Activated T-helper 2 cell treated with anti-CD3 and anti-CD28 coated beads, Interferon-gamma antibody, Interleukin-2, Interleukin-4, amounts not matched to agents 10 μg/mL and 5 μg/mL and 100 μg/mL, durations not matched to agents 14 hours and 24 hours and 36 hours (primary cell): ENCODE data around the gene SF3A1. TPM values are rescaled to one million over a fixed set of nuclear protein-coding genes. Genes with fewer than 3 reads are reported as not detected.

Source experiments
- DNase-seq: peaks from one replicate; pipeline ENCODE4 v3.0.0; 2021; ENCODE audit warnings: low spot score
- H3K27ac Mint-ChIP-seq: one replicate; pipeline ENCODE4 v1.8.0; 2021; ENCODE audit warnings: mixed read lengths
- H3K27me3 Mint-ChIP-seq: one replicate; pipeline ENCODE4 v1.8.0; 2021; ENCODE audit warnings: low read depth, mixed read lengths
- H3K36me3 Mint-ChIP-seq: one replicate; pipeline ENCODE4 v1.8.0; 2021; ENCODE audit warnings: low read depth, mixed read lengths
- H3K4me1 Mint-ChIP-seq: one replicate; pipeline ENCODE4 v1.8.0; 2021; ENCODE audit warnings: low read depth, mixed read lengths
- H3K4me3 Mint-ChIP-seq: one replicate; pipeline ENCODE4 v1.8.0; 2021; ENCODE audit warnings: low read depth, mild to moderate bottlenecking, moderate library complexity, mixed read lengths
- H3K9me3 Mint-ChIP-seq: one replicate; pipeline ENCODE4 v1.8.0; 2021; ENCODE audit warnings: mixed read lengths
- intact Hi-C: fragments of 100-400 bp; cut with micrococcal nuclease; formaldehyde crosslinking; loops from one replicate; pipeline ENCODE4 v1.15.1; 2023
- total RNA-seq: library from RNA; stranded (reverse); gene quantifications from 2 replicates; pipeline ENCODE4 v1.2.3, GENCODE V29; 2022

SF3A1 gene
- total RNA-seq, 1 donor from 2014 or later: 325 TPM

GRCh38 chr22:30381264-30381663 is 24.6 kb upstream of the SF3A1 start:
- intact Hi-C loops: no loop called here
- H3K4me1 Mint-ChIP-seq: peaks cover 2% of the 10 kb centered on the region
- H3K27ac Mint-ChIP-seq: no peak overlapping the region
- DNase-seq: no peak
- H3K27me3 Mint-ChIP-seq: no peaks in the 10 kb centered on the region
- H3K9me3 Mint-ChIP-seq: no peaks in the 10 kb centered on the region
- H3K36me3 Mint-ChIP-seq: peaks cover 4% of the 10 kb centered on the region
- H3K4me3 Mint-ChIP-seq: no peak overlapping the region

- intact Hi-C loops: no loop called here
- no peaks in the 10 kb centered on the region for H3K27me3 Mint-ChIP-seq
- no peak overlapping the region for H3K27ac Mint-ChIP-seq
- H3K4me3 Mint-ChIP-seq: no peak overlapping the region
- no peaks in the 10 kb centered on the region for H3K9me3 Mint-ChIP-seq
- no peaks in the 10 kb centered on the region for H3K4me1 Mint-ChIP-seq
- peaks cover 4% of the 10 kb centered on the region for H3K36me3 Mint-ChIP-seq
- no peak for DNase-seq
Measured at GRCh38 chr22:30380011-30380410, 23.3 kb upstream of the SF3A1 start.

GRCh38 chr22:30375312-30375849 is 18.7 kb upstream of the SF3A1 start:
- Mint-ChIP-seq H3K27me3 (no peaks in the 10 kb centered on the region), H3K9me3 (no peaks in the 10 kb centered on the region), H3K27ac (no peak overlapping the region), H3K36me3 (peaks cover 4% of the 10 kb centered on the region), H3K4me3 (no peak overlapping the region), H3K4me1 (no peaks in the 10 kb centered on the region)
- intact Hi-C loops: no loop called here
- DNase-seq: no peak

- no peaks in the 10 kb centered on the region for H3K27me3 Mint-ChIP-seq
- DNase-seq: no peak
- no peaks in the 10 kb centered on the region for H3K4me1 Mint-ChIP-seq
- intact Hi-C loops: no loop called here
- no peaks in the 10 kb centered on the region for H3K9me3 Mint-ChIP-seq
- H3K27ac Mint-ChIP-seq: no peak overlapping the region
- no peak overlapping the region for H3K4me3 Mint-ChIP-seq
- peaks cover 4% of the 10 kb centered on the region for H3K36me3 Mint-ChIP-seq
Measured at GRCh38 chr22:30373331-30374325, 16.9 kb upstream of the SF3A1 start.

- Mint-ChIP-seq H3K27ac (no peak overlapping the region), H3K4me3 (no peak overlapping the region), H3K4me1 (no peaks in the 10 kb centered on the region), H3K36me3 (peaks cover 2% of the 10 kb centered on the region), H3K27me3 (no peaks in the 10 kb centered on the region), H3K9me3 (no peaks in the 10 kb centered on the region)
- no peak for DNase-seq
- intact Hi-C loops: no loop called here
Measured at GRCh38 chr22:30372915-30373314, 16.2 kb upstream of the SF3A1 start.

- H3K36me3 Mint-ChIP-seq: no peaks in the 10 kb centered on the region
- no peak for DNase-seq
- H3K9me3 Mint-ChIP-seq: no peaks in the 10 kb centered on the region
- H3K4me3 Mint-ChIP-seq: no peak overlapping the region
- H3K27ac Mint-ChIP-seq: no peak overlapping the region
- no peaks in the 10 kb centered on the region for H3K27me3 Mint-ChIP-seq
- H3K4me1 Mint-ChIP-seq: no peaks in the 10 kb centered on the region
- intact Hi-C loops: no loop called here
Measured at GRCh38 chr22:30371981-30372380, 15.3 kb upstream of the SF3A1 start.

GRCh38 chr22:30371321-30371720 is 14.6 kb upstream of the SF3A1 start:
- no peak overlapping the region for H3K4me3 Mint-ChIP-seq
- no peak for DNase-seq
- no peaks in the 10 kb centered on the region for H3K9me3 Mint-ChIP-seq
- intact Hi-C loops: no loop called here
- no peaks in the 10 kb centered on the region for H3K4me1 Mint-ChIP-seq
- no peak overlapping the region for H3K27ac Mint-ChIP-seq
- H3K27me3 Mint-ChIP-seq: no peaks in the 10 kb centered on the region
- no peaks in the 10 kb centered on the region for H3K36me3 Mint-ChIP-seq

- intact Hi-C loops: no loop called here
- DNase-seq: no peak
- no peak overlapping the region for H3K4me3 Mint-ChIP-seq
- no peaks in the 10 kb centered on the region for H3K9me3 Mint-ChIP-seq
- no peaks in the 10 kb centered on the region for H3K4me1 Mint-ChIP-seq
- no peak overlapping the region for H3K27ac Mint-ChIP-seq
- no peaks in the 10 kb centered on the region for H3K36me3 Mint-ChIP-seq
- H3K27me3 Mint-ChIP-seq: no peaks in the 10 kb centered on the region
Measured at GRCh38 chr22:30370641-30371230, 14.0 kb upstream of the SF3A1 start.

GRCh38 chr22:30368420-30368819 is 11.7 kb upstream of the SF3A1 start:
- Mint-ChIP-seq H3K36me3 (no peaks in the 10 kb centered on the region), H3K9me3 (no peaks in the 10 kb centered on the region), H3K27me3 (no peaks in the 10 kb centered on the region), H3K27ac (no peak overlapping the region), H3K4me1 (no peaks in the 10 kb centered on the region), H3K4me3 (no peak overlapping the region)
- intact Hi-C loops: no loop called here
- DNase-seq: no peak

- no peaks in the 10 kb centered on the region for H3K36me3 Mint-ChIP-seq
- intact Hi-C loops: no loop called here
- H3K4me1 Mint-ChIP-seq: no peaks in the 10 kb centered on the region
- no peak for DNase-seq
- no peaks in the 10 kb centered on the region for H3K27me3 Mint-ChIP-seq
- H3K4me3 Mint-ChIP-seq: no peak overlapping the region
- H3K27ac Mint-ChIP-seq: no peak overlapping the region
- H3K9me3 Mint-ChIP-seq: no peaks in the 10 kb centered on the region
Measured at GRCh38 chr22:30365891-30366290, 9.2 kb upstream of the SF3A1 start.

- H3K27me3 Mint-ChIP-seq: peaks cover 2% of the 10 kb centered on the region
- intact Hi-C loops: no loop called here
- H3K4me1 Mint-ChIP-seq: peaks cover 3% of the 10 kb centered on the region
- H3K4me3 Mint-ChIP-seq: no peak overlapping the region
- no peaks in the 10 kb centered on the region for H3K36me3 Mint-ChIP-seq
- H3K27ac Mint-ChIP-seq: no peak overlapping the region
- no peak for DNase-seq
- H3K9me3 Mint-ChIP-seq: no peaks in the 10 kb centered on the region
Measured at GRCh38 chr22:30362651-30363281, 6.1 kb upstream of the SF3A1 start.

- no peaks in the 10 kb centered on the region for H3K36me3 Mint-ChIP-seq
- H3K27ac Mint-ChIP-seq: no peak overlapping the region
- intact Hi-C loops: no loop called here
- H3K4me1 Mint-ChIP-seq: peaks cover 6% of the 10 kb centered on the region
- H3K9me3 Mint-ChIP-seq: no peaks in the 10 kb centered on the region
- DNase-seq: no peak
- no peak overlapping the region for H3K4me3 Mint-ChIP-seq
- H3K27me3 Mint-ChIP-seq: peaks cover 2% of the 10 kb centered on the region
Measured at GRCh38 chr22:30361916-30362650, 5.4 kb upstream of the SF3A1 start.
